ENCODE measurements around the gene COLEC11. TPM values are rescaled to one million over a fixed set of nuclear protein-coding genes. Genes with fewer than 3 reads are reported as not detected.
"Not testable (repeated sequence)": the region's sequence is repeated elsewhere in the genome, so short reads cannot be mapped to it uniquely, and the experiment has no call there.

The COLEC11 gene
- total RNA-seq, 4 donors from 2014 or later, result 2.8 to 20.5 (median 9.1) TPM

DNA sequence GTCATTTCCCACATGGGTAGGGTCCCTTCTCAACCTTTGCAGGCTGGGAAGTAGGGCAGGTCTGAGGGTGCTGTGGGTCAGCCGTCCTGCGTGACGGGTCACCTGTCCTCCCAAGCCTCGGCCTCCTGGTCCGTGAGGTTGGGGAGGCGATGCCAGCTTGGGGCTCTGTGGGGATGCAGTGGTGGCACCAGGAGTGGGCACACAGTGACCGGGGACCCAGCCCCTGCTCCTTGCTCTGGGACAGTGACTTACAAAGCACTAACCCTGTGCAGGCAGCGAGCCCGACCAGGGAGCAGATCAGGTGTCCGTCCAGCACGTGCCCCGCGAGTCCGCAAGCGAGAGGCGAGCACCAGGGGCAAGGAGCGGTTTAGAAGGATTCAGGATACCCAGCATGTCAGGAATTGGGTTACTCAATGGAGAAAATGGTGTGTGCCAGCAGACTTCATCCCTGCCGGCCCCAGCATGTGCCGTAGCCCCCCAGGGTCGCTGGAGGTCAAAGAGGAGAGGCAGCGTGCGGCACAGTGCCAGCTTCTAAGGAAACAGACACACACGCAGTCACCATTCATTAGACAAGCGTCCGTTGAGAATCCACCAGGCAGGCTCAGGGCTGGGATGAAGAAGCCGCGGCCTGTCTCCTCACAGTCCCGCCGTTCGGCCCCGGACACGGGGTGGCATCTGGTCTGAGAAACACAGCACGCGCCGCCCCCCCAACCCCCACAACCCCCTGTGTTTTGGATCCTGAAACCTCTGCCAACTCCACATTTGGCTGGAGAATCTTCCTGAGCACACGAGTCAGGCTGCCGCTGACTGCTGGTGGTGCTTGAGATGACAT, 11.7 kb downstream of the COLEC11 start:
- Histone ChIP-seq H3K9me3 (no peaks in the 10 kb centered on the region), H3K4me3 (replicated peaks in 1 of 3) (no peak overlapping the region), H3K4me1 (no peaks in the 10 kb centered on the region), H3K27me3 (no peaks in the 10 kb centered on the region), H3K36me3 (no peaks in the 10 kb centered on the region), H3K27ac (no peak overlapping the region)
- DNase-seq, result no peak
- WGBS, 2 donors, result 85 to 87% methylated on average over 31 to 33 of the region's 37 CpGs
- TF ChIP-seq POLR2A (IDR thresholded peaks at IDR 0.05), result no peak
- TF ChIP-seq, protein P1, sequence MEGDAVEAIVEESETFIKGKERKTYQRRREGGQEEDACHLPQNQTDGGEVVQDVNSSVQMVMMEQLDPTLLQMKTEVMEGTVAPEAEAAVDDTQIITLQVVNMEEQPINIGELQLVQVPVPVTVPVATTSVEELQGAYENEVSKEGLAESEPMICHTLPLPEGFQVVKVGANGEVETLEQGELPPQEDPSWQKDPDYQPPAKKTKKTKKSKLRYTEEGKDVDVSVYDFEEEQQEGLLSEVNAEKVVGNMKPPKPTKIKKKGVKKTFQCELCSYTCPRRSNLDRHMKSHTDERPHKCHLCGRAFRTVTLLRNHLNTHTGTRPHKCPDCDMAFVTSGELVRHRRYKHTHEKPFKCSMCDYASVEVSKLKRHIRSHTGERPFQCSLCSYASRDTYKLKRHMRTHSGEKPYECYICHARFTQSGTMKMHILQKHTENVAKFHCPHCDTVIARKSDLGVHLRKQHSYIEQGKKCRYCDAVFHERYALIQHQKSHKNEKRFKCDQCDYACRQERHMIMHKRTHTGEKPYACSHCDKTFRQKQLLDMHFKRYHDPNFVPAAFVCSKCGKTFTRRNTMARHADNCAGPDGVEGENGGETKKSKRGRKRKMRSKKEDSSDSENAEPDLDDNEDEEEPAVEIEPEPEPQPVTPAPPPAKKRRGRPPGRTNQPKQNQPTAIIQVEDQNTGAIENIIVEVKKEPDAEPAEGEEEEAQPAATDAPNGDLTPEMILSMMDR (IDR thresholded peaks at IDR 0.05), result no peak
- intact Hi-C loops (cut with DNase I), result no loop called here

DNA sequence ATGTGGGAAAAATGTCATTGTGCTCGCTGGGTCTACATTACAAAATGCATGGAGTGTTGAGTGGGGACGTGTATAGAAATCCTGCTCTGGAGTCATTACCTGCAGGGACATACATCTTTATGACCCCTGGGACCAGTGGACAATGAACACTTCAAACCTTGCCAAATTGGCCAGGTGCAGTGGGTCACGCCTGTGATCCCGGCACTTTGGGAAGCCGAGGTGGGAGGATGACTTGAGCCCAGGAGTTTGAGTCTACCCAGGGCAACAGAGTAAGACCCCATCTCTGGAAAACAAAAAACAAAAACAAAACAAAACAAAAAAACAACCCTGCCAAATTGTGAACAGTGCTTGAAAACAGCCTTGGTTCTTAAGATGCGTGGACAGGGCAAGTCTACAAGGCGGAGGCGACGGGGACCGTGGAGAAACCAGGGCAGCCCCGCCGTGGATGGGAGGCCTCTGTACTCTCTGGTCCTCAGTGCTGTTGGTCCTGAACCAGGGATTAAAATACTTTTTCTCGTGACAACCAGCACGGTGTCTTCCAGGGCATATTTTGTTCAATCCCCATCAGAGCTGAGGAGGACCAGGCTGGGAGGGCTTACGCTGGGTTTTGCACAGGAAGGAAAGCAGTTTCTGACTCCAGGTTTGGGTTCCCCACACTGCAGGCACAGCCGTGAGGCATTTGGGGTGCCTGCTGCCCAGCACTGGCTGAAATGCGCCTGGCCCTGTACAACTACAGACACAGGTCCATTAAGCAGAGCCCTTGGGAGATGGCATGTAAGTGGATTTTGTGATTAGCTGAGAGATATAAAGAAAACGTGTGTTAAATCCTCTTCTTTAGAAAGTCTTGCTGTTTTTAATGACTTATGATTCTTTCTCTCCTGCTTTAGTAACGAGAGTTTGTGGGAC, 13.7 kb downstream of the COLEC11 start:
- Histone ChIP-seq H3K27ac (no peak overlapping the region), H3K4me3 (replicated peaks in 1 of 3) (no peak overlapping the region), H3K27me3 (no peaks in the 10 kb centered on the region), H3K4me1 (no peaks in the 10 kb centered on the region), H3K9me3 (no peaks in the 10 kb centered on the region), H3K36me3 (no peaks in the 10 kb centered on the region)
- no peak for TF ChIP-seq POLR2A (IDR thresholded peaks at IDR 0.05)
- TF ChIP-seq, protein P1 (IDR thresholded peaks at IDR 0.05), result no peak
- no peak for DNase-seq
- intact Hi-C loops (cut with DNase I), result no loop called here
- 83% methylated on average over 18 to 19 of the region's 19 CpGs for WGBS, 2 donors

DNA sequence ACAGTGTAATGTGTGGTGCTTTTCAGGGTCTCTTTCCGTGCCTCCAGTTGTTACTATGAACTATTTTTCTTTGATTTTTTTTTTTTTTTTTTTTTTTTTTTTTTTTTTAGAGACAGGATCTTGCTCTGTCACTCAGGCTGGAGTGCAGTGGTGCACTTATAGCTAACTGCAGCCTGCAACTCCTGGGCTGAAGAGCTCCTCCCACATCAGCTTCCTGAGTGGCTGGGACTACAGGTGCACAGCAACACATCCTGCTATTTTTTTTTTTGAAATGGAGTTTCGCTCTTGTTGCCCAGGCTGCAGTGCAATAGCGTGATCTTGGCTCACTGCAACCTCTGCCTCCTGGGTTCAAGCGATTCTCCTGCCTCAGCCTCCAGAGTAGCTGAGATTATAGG, 14.4 kb downstream of the COLEC11 start:
- intact Hi-C loops (cut with DNase I); H3K9me3 ChIP-seq; H3K27ac ChIP-seq; DNase-seq; H3K36me3 ChIP-seq; H3K27me3 ChIP-seq; H3K4me3 ChIP-seq (replicated peaks in 1 of 3); H3K4me1 ChIP-seq: not testable (repeated sequence)
- 56 to 67% methylated on average over 4 of the region's 4 CpGs for WGBS, 2 donors

DNA sequence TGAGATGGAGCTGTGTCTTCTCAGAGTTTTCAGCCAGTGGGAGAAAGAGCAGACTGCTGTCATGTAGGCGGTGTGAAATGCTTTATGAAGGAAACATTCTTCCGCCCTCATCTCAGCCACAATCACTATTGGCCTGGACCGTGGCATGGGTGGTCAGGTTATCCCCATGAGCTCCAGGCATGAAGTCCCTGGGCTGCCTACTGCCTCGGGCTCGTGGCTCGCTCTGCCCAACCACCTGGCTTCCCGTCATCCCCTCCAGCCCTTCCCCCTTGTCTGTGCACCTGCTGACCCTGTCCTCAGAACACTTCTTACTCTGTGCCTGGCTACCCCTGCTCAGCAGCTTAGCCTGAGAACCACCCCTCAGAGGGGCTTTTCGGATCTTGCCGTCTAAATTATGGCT, 15.5 kb downstream of the COLEC11 start:
- no peaks in the 10 kb centered on the region for H3K36me3 ChIP-seq
- no peak for DNase-seq
- H3K4me1 ChIP-seq, result no peaks in the 10 kb centered on the region
- H3K27ac ChIP-seq, result no peak overlapping the region
- no peak overlapping the region for H3K4me3 ChIP-seq (replicated peaks in 1 of 3)
- intact Hi-C loops (cut with DNase I), result no loop called here
- no peaks in the 10 kb centered on the region for H3K27me3 ChIP-seq
- 89 to 96% methylated on average over 9 of the region's 9 CpGs for WGBS, 2 donors
- no peaks in the 10 kb centered on the region for H3K9me3 ChIP-seq
- TF ChIP-seq, protein P1 (IDR thresholded peaks at IDR 0.05), result no peak
- TF ChIP-seq POLR2A (IDR thresholded peaks at IDR 0.05), result no peak

DNA sequence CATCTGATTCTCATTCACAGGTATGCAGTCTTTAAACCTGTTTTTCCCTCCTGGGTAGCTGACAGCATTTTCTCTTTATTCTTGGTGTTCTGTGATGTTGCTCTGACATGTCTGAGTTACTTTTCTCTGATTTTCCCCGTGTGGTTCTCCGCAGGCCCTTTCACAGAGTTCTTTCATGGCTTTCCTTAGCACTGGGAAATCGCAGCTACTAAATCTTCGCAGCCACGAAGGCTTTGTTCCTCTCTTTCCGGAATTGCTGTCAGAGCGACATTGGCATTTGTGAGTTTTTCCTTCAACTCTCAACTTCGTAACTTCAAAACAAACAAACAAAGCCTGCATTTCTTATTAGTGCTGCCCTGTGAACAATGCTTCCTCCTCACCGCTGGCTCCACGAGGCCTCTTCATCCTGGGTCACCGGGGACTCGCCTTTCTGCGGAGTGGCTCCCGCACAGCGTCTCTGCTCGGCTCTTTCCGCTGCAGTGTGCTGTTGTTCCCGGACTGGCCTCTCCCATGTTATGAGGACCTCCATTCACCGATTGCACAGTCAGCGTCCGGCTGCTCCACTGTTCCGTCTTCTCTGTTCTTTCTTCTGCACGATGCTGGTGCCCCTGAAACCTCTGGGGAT, 16.1 kb downstream of the COLEC11 start:
- intact Hi-C loops (cut with DNase I), result no loop called here
- H3K27ac ChIP-seq, result no peak overlapping the region
- no peaks in the 10 kb centered on the region for H3K9me3 ChIP-seq
- H3K36me3 ChIP-seq, result no peaks in the 10 kb centered on the region
- TF ChIP-seq, protein P1 (IDR thresholded peaks at IDR 0.05), result no peak
- no peak for TF ChIP-seq POLR2A (IDR thresholded peaks at IDR 0.05)
- no peaks in the 10 kb centered on the region for H3K27me3 ChIP-seq
- DNase-seq, result no peak
- H3K4me1 ChIP-seq, result no peaks in the 10 kb centered on the region
- no peak overlapping the region for H3K4me3 ChIP-seq (replicated peaks in 1 of 3)
- 57 to 63% methylated on average over 23 of the region's 23 CpGs for WGBS, 2 donors
